Fibroblast of skin of right quadriceps (primary cell): ENCODE results near the gene LANCL2.
"Not testable (repeated sequence)": the region's sequence is repeated elsewhere in the genome, so short reads cannot be mapped to it uniquely, and the experiment has no call there.

Experiments used
- DNase-seq: peaks from one replicate; pipeline ENCODE4 v3.0.0-alpha.2; 2013

The LANCL2 gene

GRCh38 chr7:55438757-55439525 lies 73.8 kb downstream of the LANCL2 start:
- DNase-seq: no peak

DNA sequence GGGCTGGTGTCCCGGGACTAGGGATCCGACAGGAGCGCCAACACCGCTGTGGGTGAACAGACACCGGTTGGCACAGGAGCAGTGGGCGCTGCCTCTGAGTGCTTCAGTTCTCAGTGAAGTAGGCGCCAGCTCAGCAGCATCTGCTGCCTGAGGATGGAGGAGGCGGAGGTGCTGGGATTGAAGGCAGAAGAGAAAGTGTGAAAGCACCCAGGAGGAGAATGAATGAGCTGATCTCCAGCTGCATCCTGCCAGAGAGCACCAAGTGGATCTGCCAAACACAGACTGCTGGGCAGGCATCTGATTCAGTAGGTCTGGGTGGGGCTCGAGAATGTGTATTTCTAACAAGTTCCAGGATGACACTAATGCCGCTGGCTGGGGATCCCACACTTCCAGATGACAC lies 74.5 kb downstream of the LANCL2 start:
- no peak for DNase-seq

DNA sequence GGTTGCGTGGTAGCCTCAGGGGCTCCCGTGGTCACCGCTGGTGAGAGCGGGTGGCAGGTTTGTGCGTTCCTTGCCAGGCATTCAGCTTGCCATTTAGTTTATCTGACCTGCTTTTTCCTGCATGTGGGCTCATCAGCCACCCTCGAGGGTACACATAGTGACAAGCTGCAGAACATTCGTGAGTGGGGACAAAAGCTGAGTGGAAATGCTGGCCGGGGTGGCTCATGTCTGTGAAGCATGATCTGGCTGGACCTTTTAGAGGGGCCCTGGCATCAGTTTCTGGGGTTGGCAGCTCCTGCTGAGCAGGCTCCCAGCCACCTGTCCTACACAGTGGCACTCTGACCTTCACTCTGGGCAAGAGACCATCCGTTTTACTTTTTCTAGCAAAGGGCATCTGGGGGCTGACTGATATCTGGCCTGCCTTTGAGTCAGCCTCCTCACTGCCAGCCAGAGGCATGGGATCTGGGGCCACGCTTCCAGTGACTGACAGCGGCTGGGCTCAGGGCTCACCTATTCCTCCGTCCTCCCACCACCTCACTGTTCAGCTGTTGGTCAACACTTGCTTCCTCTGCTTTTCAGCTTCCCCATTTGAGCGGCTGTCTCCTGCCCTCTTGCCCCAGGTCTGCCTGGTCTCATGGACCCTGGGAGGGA lies 75.0 kb downstream of the LANCL2 start:
- no peak for DNase-seq

DNA sequence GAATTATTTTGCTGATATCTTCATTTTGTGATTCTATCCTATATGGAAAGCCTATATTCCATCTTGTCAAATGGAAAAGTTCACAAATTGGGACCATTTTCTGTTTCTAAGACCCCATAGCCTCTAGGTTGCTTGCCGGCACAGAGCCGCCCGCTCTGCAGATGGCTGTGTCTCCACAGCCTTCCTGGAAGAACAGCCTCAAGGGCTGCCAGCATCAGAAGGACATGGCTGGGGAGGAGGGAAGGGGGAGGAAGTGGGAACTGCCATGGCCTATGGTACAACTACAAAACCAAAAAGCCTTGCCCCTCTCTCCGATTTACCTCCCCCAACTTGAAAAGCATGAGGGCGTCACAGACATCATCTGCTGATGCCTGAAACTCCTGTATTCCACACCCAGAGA lies 75.9 kb downstream of the LANCL2 start:
- DNase-seq: no peak

DNA sequence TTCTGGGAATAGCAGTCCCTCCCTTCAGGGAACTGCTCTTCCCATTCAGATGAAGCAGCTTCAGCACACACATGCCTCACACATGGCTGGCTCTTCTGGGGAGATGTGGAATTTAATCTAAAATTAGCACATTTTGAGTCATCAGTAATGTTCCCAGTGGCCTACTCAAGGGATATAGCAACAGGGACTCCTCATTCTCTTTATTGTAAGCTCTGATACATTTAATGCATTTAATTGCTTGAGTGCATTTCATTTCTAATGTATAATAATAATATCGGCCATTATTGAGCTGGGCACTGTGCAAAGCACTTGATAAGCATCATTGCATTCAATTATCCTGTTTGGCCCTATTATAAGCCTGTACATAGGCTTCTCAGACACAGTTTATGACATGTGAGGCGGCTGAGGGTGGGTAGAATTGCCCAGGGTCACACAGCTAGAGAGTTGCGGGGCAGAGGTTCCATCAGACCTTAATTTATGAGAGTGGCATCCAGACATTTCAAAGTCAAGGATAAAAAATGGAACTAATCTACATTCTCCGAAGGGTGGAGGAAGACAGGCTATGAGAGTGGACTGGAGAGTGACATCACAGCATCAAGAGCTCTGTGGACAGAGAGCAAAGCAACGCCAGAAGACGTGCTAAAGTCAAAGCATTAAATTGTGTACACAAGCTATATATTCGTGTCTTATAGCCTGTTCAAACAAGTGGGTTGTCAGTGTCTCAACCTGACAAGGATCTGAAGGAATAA lies 76.8 kb downstream of the LANCL2 start:
- DNase-seq: peak; percentile 89

- DNase-seq: no peak
Measured at GRCh38 chr7:55444786-55445185, 79.6 kb downstream of the LANCL2 start.

- no peak for DNase-seq
Measured at GRCh38 chr7:55448526-55448925, 83.4 kb downstream of the LANCL2 start.

GRCh38 chr7:55449205-55449991 lies 84.3 kb downstream of the LANCL2 start:
- DNase-seq: no peak

DNA sequence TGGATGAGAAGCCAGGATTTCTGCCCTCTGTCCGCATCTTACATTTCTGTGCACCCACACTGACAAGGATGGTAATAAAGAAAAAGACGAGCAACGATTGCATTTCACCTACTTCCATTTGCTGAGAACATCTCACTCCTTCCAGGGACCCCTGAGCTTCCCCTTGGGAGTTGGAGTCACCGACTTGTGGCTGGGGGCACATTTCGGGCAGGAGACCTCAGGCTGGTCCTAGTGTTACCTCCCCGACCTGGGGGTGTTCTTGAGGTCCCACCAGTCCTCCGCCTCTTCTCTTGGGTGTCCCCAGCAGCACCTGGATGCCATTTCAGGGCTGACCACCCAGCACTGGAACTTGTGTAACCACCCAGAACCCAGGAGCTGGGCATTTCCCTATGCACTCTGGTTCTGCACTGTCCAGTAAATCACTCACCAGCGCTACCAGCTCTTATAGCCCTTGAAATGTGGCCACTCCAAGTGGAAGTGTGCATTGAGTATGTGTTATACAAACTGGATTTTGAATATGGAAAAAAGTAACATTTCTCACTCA lies 84.9 kb downstream of the LANCL2 start:
- no peak for DNase-seq

DNA sequence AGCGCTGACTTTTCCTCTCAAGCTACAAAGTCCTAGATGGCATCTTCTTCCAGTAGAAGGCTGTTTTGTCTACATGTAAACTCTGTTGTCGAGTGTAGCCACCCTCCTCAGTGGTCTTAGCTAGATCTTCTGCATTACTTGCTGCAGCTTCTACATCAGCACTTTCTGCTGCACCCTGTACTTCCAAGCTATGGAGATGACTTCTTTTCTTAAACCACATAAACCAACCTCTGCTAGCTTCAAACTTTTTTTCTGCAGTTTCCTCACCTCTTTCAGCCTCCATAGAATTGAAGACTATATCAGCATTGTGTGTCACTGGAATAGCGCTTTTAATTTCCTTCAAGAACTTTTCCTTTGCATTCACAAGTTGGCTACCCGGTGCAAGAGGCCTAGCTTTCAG lies 87.8 kb downstream of the LANCL2 start:
- no peak for DNase-seq

GRCh38 chr7:55457801-55458200 lies 92.7 kb downstream of the LANCL2 start:
- no peak for DNase-seq

- DNase-seq: no peak
Measured at GRCh38 chr7:55458351-55458750, 93.2 kb downstream of the LANCL2 start.

GRCh38 chr7:55463686-55464262 lies 98.6 kb downstream of the LANCL2 start:
- DNase-seq: no peak

GRCh38 chr7:55464422-55464821 lies 99.3 kb downstream of the LANCL2 start:
- no peak for DNase-seq

GRCh38 chr7:55465691-55466090 lies 100.6 kb downstream of the LANCL2 start:
- no peak for DNase-seq

GRCh38 chr7:55467047-55467593 lies 102.0 kb downstream of the LANCL2 start:
- no peak for DNase-seq

GRCh38 chr7:55468495-55468894 lies 103.4 kb downstream of the LANCL2 start:
- no peak for DNase-seq

DNA sequence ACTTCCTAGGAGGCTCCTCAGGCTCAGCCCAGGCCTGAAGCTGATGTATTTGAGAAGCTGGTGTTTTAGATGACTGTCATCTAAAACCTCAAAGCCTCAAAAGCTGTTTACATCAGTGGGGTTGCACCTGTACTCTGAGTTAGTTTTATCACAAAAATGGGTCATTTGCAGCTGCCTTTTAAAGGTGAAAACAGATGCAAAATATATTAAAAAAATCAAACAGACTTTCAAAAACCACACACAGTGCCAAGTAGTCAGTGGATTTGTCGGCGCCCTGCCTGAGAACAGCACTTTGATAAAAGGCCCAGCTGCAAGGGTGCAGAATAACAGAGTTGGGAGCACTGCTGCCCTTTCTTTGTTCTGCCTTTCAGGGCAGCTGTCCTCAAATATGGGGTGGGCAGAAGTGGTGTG lies 104.1 kb downstream of the LANCL2 start:
- no peak for DNase-seq

DNA sequence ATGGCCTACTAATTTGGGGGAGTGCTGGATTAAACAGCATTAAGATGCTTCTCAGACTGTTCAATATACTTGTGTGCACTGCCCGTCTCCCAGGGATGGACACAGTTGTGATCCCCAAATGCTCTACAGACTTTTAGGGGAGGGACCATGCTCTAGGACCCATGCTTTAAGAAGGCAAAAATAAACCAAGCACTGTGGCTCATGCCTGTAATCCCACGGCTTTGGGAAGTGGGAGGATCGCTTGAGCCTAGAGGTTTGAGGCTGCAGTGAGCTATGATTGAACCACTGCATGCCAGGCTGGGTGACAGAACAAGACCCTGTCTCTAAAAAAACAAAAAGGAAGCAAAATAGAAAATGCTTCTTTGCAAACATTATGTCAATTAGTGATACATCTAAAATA lies 104.6 kb downstream of the LANCL2 start:
- DNase-seq: no peak

DNA sequence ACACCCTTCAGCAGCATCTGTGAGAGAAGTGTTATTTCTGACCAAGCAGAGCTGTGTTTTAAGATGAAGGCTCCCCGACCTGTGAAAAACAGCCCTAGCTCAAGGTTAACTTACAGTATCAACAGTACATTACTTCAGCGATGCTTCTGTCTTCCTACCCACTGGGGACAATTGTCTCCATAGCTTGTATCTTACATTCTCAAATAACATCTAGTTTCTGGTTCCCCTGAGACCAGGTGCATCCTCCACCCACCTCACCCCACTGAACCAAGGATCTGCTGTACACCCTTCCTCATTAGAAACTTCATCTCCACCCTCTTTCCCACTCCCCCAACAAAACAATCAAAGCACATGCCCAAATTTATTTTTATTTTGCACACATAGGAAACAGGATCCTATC lies 105.1 kb downstream of the LANCL2 start:
- DNase-seq: no peak

GRCh38 chr7:55471594-55471993 lies 106.5 kb downstream of the LANCL2 start:
- not testable (repeated sequence) for DNase-seq

DNA sequence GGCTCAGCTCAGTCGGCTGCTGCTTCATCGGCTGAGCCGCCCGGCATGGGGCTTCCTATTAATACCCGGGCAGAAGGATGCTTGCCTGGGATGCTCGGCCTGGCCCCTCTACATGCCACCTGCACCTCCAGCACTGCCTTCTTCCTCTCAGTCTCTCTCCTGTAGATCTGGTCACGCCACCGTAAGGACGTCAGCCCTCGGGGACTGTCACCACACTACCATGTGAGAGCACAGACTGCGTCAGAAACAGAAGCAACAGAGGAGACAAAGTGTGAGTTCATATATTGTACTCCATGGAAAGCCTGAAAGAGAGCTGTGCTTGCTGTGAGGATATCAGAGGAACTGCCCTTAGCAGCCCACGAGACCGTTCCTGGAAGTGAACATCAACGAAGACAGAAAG lies 107.3 kb downstream of the LANCL2 start:
- DNase-seq: not testable (repeated sequence)
